Measurements from ENCODE around the gene FGF18.

Gene FGF18

GRCh38 chr5:171433352-171433698 is 13.9 kb downstream of the FGF18 start:
- H3K4me3 Mint-ChIP-seq: no peak overlapping the region
- no peak for DNase-seq
- CTCF ChIA-PET: interaction anchor here (0.5 kb wide), 1 partner anchor 41 kb away, joined by 3 read pairs; no protein-coding TSS in a partner anchor
- H3K27ac Mint-ChIP-seq: no peak overlapping the region
- no peaks in the 10 kb centered on the region for H3K9me3 Mint-ChIP-seq
- H3K27me3 Mint-ChIP-seq: no peaks in the 10 kb centered on the region
- no peaks in the 10 kb centered on the region for H3K4me1 Mint-ChIP-seq
- no peaks in the 10 kb centered on the region for H3K36me3 Mint-ChIP-seq

DNA sequence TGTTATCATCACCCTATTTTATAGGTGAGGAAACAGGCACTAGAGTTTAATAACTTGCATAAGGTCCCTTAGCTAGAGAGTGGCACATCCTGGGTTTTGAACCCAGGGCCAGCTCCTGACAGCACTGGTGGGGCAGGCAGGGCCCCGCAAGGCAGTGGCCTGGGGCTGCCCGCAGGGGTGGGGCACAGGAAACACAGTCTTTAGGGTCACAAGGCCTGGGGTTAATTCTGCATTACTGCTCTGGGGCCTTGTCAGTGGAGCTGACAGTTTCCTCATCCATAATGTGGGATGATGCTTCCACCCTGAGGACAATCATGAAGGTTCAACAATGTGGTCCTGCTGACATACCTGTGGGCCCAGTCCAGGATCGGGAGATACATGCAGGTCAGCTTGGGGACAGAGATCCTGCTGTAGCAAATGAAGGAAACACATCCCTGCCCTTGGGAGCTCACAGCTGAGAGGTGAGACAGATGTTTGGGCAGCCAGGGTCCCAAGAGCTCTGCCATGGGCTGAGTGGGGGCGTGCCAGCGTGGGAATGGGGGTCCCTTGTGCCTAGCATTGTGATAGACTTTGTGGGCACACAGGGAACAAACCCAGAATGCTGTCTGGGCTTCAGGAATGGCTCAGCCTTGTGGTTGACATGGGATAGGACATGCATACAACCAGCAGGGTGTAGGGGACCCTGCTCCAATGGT is 14.7 kb downstream of the FGF18 start:
- Mint-ChIP-seq H3K4me3 (no peak overlapping the region), H3K4me1 (no peaks in the 10 kb centered on the region), H3K9me3 (no peaks in the 10 kb centered on the region), H3K27ac (no peak overlapping the region), H3K27me3 (no peaks in the 10 kb centered on the region), H3K36me3 (no peaks in the 10 kb centered on the region)
- CTCF ChIA-PET: interaction anchor here (0.5 kb wide), 1 partner anchor 41 kb away, joined by 3 read pairs; no protein-coding TSS in a partner anchor
- no peak for DNase-seq

GRCh38 chr5:171434874-171435273 is 15.4 kb downstream of the FGF18 start:
- H3K27ac Mint-ChIP-seq: no peak overlapping the region
- H3K36me3 Mint-ChIP-seq: no peaks in the 10 kb centered on the region
- no peaks in the 10 kb centered on the region for H3K9me3 Mint-ChIP-seq
- no peak overlapping the region for H3K4me3 Mint-ChIP-seq
- CTCF ChIA-PET: interaction anchor here (1.5 kb wide), 1 partner anchor 13 kb away, joined by 3 read pairs; no protein-coding TSS in a partner anchor
- H3K27me3 Mint-ChIP-seq: no peaks in the 10 kb centered on the region
- no peaks in the 10 kb centered on the region for H3K4me1 Mint-ChIP-seq
- DNase-seq: no peak

DNA sequence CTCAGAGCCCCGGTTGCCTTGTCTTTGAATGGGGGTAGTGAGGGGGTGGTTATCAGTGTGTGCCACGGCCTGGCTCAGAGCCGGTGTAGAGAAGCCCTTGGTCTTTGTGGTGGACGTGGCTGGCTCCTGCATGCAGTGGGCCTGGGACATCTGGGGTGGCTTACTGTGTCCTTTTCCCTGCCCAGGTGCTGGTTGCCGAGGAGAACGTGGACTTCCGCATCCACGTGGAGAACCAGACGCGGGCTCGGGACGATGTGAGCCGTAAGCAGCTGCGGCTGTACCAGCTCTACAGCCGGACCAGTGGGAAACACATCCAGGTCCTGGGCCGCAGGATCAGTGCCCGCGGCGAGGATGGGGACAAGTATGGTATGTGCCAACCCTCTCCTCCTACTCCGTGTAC is 16.5 kb downstream of the FGF18 start:
- no peaks in the 10 kb centered on the region for H3K27me3 Mint-ChIP-seq
- no peaks in the 10 kb centered on the region for H3K36me3 Mint-ChIP-seq
- CTCF ChIA-PET: interaction anchor here (1.5 kb wide), 1 partner anchor 14 kb away, joined by 3 read pairs; no protein-coding TSS in a partner anchor
- H3K9me3 Mint-ChIP-seq: no peaks in the 10 kb centered on the region
- H3K4me1 Mint-ChIP-seq: no peaks in the 10 kb centered on the region
- H3K4me3 Mint-ChIP-seq: no peak overlapping the region
- DNase-seq: no peak
- H3K27ac Mint-ChIP-seq: no peak overlapping the region

GRCh38 chr5:171436804-171437285 is 17.4 kb downstream of the FGF18 start:
- no peak for DNase-seq
- no peak overlapping the region for H3K4me3 Mint-ChIP-seq
- H3K27ac Mint-ChIP-seq: no peak overlapping the region
- no peaks in the 10 kb centered on the region for H3K9me3 Mint-ChIP-seq
- no peaks in the 10 kb centered on the region for H3K4me1 Mint-ChIP-seq
- CTCF ChIA-PET: interaction anchor here (1.8 kb wide), 1 partner anchor 14 kb away, joined by 4 read pairs; no protein-coding TSS in a partner anchor
- no peaks in the 10 kb centered on the region for H3K36me3 Mint-ChIP-seq
- no peaks in the 10 kb centered on the region for H3K27me3 Mint-ChIP-seq

- no peaks in the 10 kb centered on the region for H3K9me3 Mint-ChIP-seq
- no peak for DNase-seq
- H3K27me3 Mint-ChIP-seq: no peaks in the 10 kb centered on the region
- no peak overlapping the region for H3K27ac Mint-ChIP-seq
- H3K4me1 Mint-ChIP-seq: no peaks in the 10 kb centered on the region
- CTCF ChIA-PET: interaction anchor here (1.8 kb wide), 1 partner anchor 14 kb away, joined by 4 read pairs; no protein-coding TSS in a partner anchor
- H3K36me3 Mint-ChIP-seq: no peaks in the 10 kb centered on the region
- H3K4me3 Mint-ChIP-seq: no peak overlapping the region
Measured at GRCh38 chr5:171437286-171437821, 17.9 kb downstream of the FGF18 start.

DNA sequence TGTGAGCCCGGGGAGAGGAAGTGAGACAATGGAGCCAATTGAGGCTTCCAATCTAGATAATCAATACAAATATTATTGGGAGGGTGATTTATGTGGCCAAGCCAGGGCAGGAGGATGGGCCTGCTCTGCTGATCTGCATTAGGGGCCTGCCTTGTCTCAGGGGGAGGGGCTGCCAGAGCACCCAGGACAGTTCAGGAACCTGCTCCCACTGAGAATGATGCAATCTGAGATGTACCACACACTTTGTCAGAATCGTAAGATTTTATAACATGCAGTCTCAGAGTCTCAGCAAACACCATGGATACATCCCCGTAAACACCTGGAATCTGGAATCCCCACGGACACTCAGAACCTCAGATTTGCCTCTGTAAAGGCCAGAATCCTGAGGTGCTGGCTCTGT is 19.3 kb downstream of the FGF18 start:
- Mint-ChIP-seq H3K9me3 (no peaks in the 10 kb centered on the region), H3K27ac (no peak overlapping the region), H3K4me3 (no peak overlapping the region), H3K4me1 (no peaks in the 10 kb centered on the region), H3K27me3 (peaks cover 2% of the 10 kb centered on the region), H3K36me3 (no peaks in the 10 kb centered on the region)
- DNase-seq: no peak
- CTCF ChIA-PET: no interaction called here

- H3K9me3 Mint-ChIP-seq: no peaks in the 10 kb centered on the region
- CTCF ChIA-PET: no interaction called here
- no peak for DNase-seq
- no peak overlapping the region for H3K4me3 Mint-ChIP-seq
- H3K4me1 Mint-ChIP-seq: no peaks in the 10 kb centered on the region
- no peak overlapping the region for H3K27ac Mint-ChIP-seq
- H3K36me3 Mint-ChIP-seq: no peaks in the 10 kb centered on the region
- H3K27me3 Mint-ChIP-seq: peaks cover 14% of the 10 kb centered on the region
Measured at GRCh38 chr5:171441246-171441791, 21.9 kb downstream of the FGF18 start.

DNA sequence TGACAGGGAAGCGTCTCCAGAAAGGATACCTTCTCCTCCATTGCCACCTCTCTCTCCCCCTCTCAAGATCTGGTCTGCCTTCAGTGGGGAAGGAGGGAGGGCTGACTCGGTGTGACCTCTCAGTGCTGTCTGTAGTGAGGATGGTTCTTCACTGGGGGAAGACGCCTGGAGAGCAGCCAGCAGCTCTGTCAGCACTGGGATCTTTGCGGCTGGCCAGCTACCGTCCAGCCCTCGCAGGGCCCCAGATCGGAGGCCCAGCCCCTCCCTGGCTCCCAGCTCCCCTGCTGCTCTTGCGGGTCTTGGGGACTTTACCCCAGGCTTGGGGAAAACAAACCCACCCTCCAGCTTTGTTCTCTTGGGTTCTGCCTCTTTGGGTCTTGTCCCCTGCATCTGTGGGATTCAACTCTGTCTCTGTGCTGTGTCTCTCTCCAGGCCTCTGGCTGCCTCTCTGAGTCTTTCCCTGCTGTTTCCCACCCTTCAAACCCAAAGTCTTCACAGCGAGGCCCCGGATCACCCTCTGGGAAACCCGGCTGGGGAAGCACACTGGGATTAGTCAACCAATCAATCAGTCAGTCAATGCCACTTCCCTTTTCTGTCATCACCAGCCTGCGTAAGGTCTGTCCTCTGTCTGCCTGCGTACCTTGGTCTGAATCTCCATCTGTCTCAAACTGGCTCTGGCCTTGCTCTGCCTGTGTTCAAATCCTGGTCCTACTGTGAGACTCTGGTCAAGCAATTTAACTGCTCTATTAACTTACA is 23.0 kb downstream of the FGF18 start:
- Mint-ChIP-seq H3K27ac (peak overlapping the region; percentile 37), H3K36me3 (no peaks in the 10 kb centered on the region), H3K27me3 (peaks cover 18% of the 10 kb centered on the region), H3K4me3 (no peak overlapping the region), H3K9me3 (no peaks in the 10 kb centered on the region), H3K4me1 (no peaks in the 10 kb centered on the region)
- CTCF ChIA-PET: no interaction called here
- no peak for DNase-seq

GRCh38 chr5:171444582-171444981 is 25.1 kb downstream of the FGF18 start:
- H3K36me3 Mint-ChIP-seq: no peaks in the 10 kb centered on the region
- H3K4me3 Mint-ChIP-seq: no peak overlapping the region
- H3K27ac Mint-ChIP-seq: no peak overlapping the region
- H3K27me3 Mint-ChIP-seq: peaks cover 38% of the 10 kb centered on the region
- H3K4me1 Mint-ChIP-seq: no peaks in the 10 kb centered on the region
- DNase-seq: no peak
- H3K9me3 Mint-ChIP-seq: no peaks in the 10 kb centered on the region
- CTCF ChIA-PET: no interaction called here

DNA sequence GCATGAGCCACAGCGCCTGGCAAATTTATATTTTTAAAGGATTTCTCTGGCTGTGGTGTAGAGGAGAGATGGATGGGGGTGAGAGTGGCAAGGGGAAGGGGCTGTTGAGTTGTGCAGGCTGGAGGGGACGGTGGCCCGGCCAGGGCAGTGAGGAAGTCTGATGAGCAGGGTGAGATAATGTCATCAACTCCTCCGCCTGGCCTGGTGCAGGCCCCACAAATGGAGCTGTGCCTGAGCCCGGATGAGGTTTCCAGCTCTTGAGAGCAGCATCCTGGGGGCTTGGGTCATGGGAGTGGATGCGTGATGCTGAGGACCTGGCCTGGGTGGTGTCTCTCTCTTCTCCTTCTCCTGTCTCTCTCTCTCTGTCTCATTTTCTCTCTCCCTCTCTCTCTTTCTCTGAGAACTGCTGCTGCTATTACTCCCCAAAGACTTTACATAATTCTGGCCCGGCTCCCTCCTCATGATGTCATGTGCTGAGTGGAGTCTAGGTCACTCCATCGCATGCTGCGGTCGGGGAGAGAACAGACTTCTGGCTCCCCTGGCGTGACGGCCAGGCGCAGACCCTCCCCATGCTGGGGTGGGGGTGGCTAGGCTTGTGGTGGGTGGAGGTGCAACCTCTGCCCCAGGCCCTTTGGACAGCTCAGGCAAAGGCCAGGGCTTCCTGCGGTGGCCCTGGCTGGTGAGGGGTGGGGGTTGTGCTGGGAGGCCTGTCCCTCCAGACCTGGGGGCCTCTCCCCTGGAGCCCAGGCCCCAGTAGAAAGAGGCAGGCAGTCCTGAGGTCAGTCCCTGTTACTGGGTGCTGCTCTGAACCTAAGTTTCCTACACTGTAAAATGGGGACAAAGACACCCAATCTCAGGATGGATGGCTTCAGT is 26.4 kb downstream of the FGF18 start:
- H3K9me3 Mint-ChIP-seq: no peaks in the 10 kb centered on the region
- CTCF ChIA-PET: no interaction called here
- H3K27ac Mint-ChIP-seq: no peak overlapping the region
- H3K36me3 Mint-ChIP-seq: no peaks in the 10 kb centered on the region
- no peak overlapping the region for H3K4me3 Mint-ChIP-seq
- DNase-seq: no peak
- H3K4me1 Mint-ChIP-seq: no peaks in the 10 kb centered on the region
- H3K27me3 Mint-ChIP-seq: peaks cover 47% of the 10 kb centered on the region

DNA sequence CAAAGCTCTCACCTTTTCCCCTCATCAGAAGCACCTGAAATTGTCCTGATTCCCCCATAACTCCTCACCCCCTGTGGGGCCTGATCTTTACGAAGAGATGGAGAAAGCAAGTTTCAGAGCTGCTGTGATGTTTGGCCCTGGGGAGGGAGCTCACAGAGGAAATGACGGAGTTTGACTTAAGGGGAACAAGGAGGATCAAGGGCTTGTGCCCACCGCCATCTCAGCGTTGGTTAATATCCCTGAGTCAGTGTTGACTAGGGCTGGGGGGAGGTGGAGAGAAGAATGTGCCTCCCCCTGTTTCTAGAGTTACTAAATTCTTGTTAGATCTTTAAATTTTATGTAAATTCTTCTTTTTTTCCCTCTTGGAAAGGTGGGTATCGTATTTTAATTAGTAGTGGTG is 27.8 kb downstream of the FGF18 start:
- Mint-ChIP-seq H3K4me1 (peaks cover 4% of the 10 kb centered on the region), H3K4me3 (no peak overlapping the region), H3K36me3 (no peaks in the 10 kb centered on the region), H3K9me3 (no peaks in the 10 kb centered on the region), H3K27me3 (peaks cover 60% of the 10 kb centered on the region), H3K27ac (no peak overlapping the region)
- CTCF ChIA-PET: interaction anchor here (1.3 kb wide), 1 partner anchor 29 kb away, joined by 3 read pairs; no protein-coding TSS in a partner anchor
- DNase-seq: no peak

- Mint-ChIP-seq H3K4me1 (peaks cover 4% of the 10 kb centered on the region), H3K27ac (no peak overlapping the region), H3K4me3 (no peak overlapping the region), H3K36me3 (no peaks in the 10 kb centered on the region), H3K9me3 (no peaks in the 10 kb centered on the region), H3K27me3 (peaks cover 74% of the 10 kb centered on the region)
- CTCF ChIA-PET: no interaction called here
- DNase-seq: no peak
Measured at GRCh38 chr5:171449426-171449825, 30.0 kb downstream of the FGF18 start.

Data from activated naive CD4-positive, alpha-beta T cell treated with anti-CD3 and anti-CD28 coated beads, Interleukin-2, amount 10 ng/mL, durations not matched to agents 7 days and 5 days (primary cell).